Prostate gland (tissue), 2 donors: ENCODE measurements around the gene CYSLTR1. TPM values are rescaled to one million over a fixed set of nuclear protein-coding genes. Genes with fewer than 3 reads are reported as not detected.
"Not testable (repeated sequence)": the region's sequence is repeated elsewhere in the genome, so short reads cannot be mapped to it uniquely, and the experiment has no call there.

Source experiments
- DNase-seq: peaks from one replicate; pipeline ENCODE4 v3.0.0-alpha.2; 2019; ENCODE audit warnings: low spot score
- H3K27ac ChIP-seq, 2 donors: fragments of 200-600 bp; sonication (generic); 2 replicates each; pipeline ENCODE4 v1.5.1; 2017 to 2019
- H3K27me3 ChIP-seq: fragments of 200-600 bp; sonication (generic); replicated peaks from 2 replicates; pipeline ENCODE4 v1.5.1; 2019; ENCODE audit not compliant: insufficient read depth
- H3K36me3 ChIP-seq, 2 donors: fragments of 200-600 bp; sonication (generic); 1 replicate in 1 of 2; 2 replicates in 1 of 2; pipeline versions ENCODE4 v1.5.1 to v1.8.1; 2017 to 2019
- H3K4me1 ChIP-seq: fragments of 200-600 bp; sonication (generic); replicated peaks from 2 replicates; pipeline ENCODE4 v1.5.1; 2019
- H3K4me3 ChIP-seq, 2 donors: fragments of 200-600 bp; sonication (generic); 2 replicates each; pipeline ENCODE4 v1.5.1; 2017 to 2019
- H3K9me3 ChIP-seq: fragments of 200-600 bp; sonication (generic); 2 replicates; pipeline ENCODE4 v1.5.1; 2017
- POLR2A ChIP-seq: fragments of 450-650 bp; IDR thresholded peaks from one replicate; pipeline ENCODE4 v1.6.1; 2016; ENCODE audit warnings: antibody characterized with exemption, mild to moderate bottlenecking
- POLR2AphosphoS5 ChIP-seq: sonication (generic); formaldehyde crosslinking; IDR thresholded peaks from one replicate; pipeline ENCODE4 v1.6.1; 2017; ENCODE audit warnings: antibody characterized with exemption
- WGBS: methylation state at CpG from one replicate; pipeline ENCODE4 v1.1.5; 2018; 5-methylcytosine and 5-hydroxymethylcytosine counted together
- intact Hi-C: fragments of 100-400 bp; cut with DNase I; formaldehyde crosslinking; loops from one replicate; pipeline ENCODE4 v1.14.2; 2022
- total RNA-seq, 2 donors: library from RNA; depleted of rRNA; stranded (reverse); fragments of >200 nt; gene quantifications; one replicate each; pipeline ENCODE4 v1.1.0, GENCODE V29; 2016
- TF ChIP-seq, protein P1 (sequence below), 4 experiments: fragments of 200-600 bp in 2 of 4; fragments of 450-650 bp in 2 of 4; sonication (generic) in 2 of 4; IDR thresholded peaks; 1 replicate in 3 of 4; 2 replicates in 1 of 4; pipeline ENCODE4 v1.5.1; 2016 to 2019; ENCODE audit warnings: antibody characterized with exemption in 4 of 4, mild to moderate bottlenecking in 2 of 4, moderate library complexity in 2 of 4

CYSLTR1 gene
- total RNA-seq, 2 donors from 2014 or later: 0.97 to 1.5 TPM

GRCh38 chrX:78283511-78283910 lies 43.9 kb downstream of the CYSLTR1 start:
- Histone ChIP-seq H3K4me1 (no peaks in the 10 kb centered on the region), H3K9me3 (no peaks in the 10 kb centered on the region), H3K27me3 (no peaks in the 10 kb centered on the region), H3K4me3 (no peak overlapping the region), H3K36me3 (no peaks in the 10 kb centered on the region), H3K27ac (no peak overlapping the region)
- no peak for DNase-seq
- intact Hi-C loops: no loop called here
- TF ChIP-seq, protein P1, sequence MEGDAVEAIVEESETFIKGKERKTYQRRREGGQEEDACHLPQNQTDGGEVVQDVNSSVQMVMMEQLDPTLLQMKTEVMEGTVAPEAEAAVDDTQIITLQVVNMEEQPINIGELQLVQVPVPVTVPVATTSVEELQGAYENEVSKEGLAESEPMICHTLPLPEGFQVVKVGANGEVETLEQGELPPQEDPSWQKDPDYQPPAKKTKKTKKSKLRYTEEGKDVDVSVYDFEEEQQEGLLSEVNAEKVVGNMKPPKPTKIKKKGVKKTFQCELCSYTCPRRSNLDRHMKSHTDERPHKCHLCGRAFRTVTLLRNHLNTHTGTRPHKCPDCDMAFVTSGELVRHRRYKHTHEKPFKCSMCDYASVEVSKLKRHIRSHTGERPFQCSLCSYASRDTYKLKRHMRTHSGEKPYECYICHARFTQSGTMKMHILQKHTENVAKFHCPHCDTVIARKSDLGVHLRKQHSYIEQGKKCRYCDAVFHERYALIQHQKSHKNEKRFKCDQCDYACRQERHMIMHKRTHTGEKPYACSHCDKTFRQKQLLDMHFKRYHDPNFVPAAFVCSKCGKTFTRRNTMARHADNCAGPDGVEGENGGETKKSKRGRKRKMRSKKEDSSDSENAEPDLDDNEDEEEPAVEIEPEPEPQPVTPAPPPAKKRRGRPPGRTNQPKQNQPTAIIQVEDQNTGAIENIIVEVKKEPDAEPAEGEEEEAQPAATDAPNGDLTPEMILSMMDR (IDR thresholded peaks at IDR 0.05): no peak
- no peak for TF ChIP-seq POLR2AphosphoS5
- no peak for TF ChIP-seq POLR2A
- WGBS: 49% methylated on average over 2 of the region's 2 CpGs

- TF ChIP-seq POLR2A (no peak), POLR2AphosphoS5 (no peak)
- TF ChIP-seq, protein P1 (IDR thresholded peaks at IDR 0.05): no peak
- DNase-seq: no peak
- intact Hi-C loops: no loop called here
- no peaks in the 10 kb centered on the region for H3K4me1 ChIP-seq
- H3K4me3 ChIP-seq: no peak overlapping the region
- no peaks in the 10 kb centered on the region for H3K36me3 ChIP-seq
- no peaks in the 10 kb centered on the region for H3K27me3 ChIP-seq
- no peaks in the 10 kb centered on the region for H3K9me3 ChIP-seq
- H3K27ac ChIP-seq: no peak overlapping the region
Observed at GRCh38 chrX:78237127-78237526, 90.3 kb downstream of the CYSLTR1 start.

DNA sequence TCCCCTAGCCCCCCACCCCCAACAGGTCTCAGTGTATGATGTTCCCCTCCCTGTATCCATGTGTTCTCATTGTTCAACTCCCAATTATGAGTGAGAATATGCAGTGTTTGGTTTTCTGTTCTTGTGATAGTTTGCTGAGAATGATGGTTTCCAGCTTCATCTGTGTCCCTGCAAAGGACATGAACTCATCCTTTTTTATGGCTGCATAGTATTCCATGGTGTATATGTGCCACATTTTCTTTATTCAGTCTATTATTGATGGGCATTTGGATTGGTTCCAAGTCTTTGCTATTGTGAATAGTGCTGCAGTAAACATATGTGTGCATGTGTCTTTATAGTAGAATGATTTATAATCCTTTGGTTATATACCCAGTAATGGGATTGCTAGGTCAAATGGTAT lies 101.4 kb downstream of the CYSLTR1 start:
- H3K36me3 ChIP-seq, intact Hi-C loops, H3K27me3 ChIP-seq, H3K27ac ChIP-seq, H3K4me3 ChIP-seq, H3K4me1 ChIP-seq, DNase-seq, H3K9me3 ChIP-seq: not testable (repeated sequence)

Other genes with a start within 250 kb of the CYSLTR1 start
- gene PGK1, start 223.4 kb downstream of the CYSLTR1 start, total RNA-seq: 100 to 1,000 TPM; 120 to 146 TPM
- 10 to 100 TPM; 27.0 to 37.4 TPM for gene TAF9B, start 188.0 kb downstream of the CYSLTR1 start, total RNA-seq